GM18502 (cell line): ENCODE data around the gene ABCG4.
A peak's percentile ranks its signal among the peaks of the same experiment; 100 is the strongest.
"Not testable (repeated sequence)": the region's sequence is repeated elsewhere in the genome, so short reads cannot be mapped to it uniquely, and the experiment has no call there.

Experiments used
- ATAC-seq: cut with Tn5 transposase; IDR thresholded peaks from one replicate; pipeline ENCODE4 v1.9.1; 2021; ENCODE audit warnings: mild to moderate bottlenecking; ENCODE audit not compliant: unreplicated experiment, poor library complexity

The ABCG4 gene

DNA sequence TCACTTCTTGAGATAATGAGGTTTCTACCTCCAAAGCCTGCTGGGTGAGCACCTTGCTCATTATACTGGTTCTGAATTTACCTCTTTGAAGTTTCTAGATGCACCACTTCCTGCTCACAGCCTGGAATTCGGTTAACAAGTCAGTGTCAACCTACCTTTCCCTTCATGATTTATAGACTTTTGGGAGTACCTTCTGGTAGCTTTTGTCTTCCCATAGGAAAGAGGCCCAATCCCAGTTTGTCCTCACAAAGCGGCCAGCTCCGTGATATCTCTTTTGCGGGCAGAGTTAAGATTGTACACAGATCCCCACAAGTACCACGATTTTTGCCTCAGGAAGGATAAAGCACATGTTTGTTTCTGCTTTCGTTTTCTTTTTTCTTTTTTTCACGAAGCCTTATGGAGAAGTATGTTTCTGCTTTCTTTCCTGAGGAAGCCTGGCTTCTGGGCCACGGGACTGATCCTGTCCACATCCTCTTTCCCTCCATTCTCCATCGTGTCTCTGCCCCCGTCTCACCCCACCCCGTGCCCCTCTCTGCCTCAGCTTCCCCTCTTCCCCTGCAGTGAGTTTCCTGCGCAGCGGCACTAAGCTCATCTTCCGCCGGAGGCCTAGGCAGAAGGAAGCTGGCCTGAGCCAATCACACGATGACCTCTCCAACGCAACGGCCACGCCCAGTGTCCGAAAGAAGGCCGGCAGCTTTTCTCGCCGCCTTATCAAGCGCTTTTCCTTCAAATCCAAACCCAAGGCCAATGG is 33.2 kb upstream of the ABCG4 start:
- ATAC-seq = no peak

DNA sequence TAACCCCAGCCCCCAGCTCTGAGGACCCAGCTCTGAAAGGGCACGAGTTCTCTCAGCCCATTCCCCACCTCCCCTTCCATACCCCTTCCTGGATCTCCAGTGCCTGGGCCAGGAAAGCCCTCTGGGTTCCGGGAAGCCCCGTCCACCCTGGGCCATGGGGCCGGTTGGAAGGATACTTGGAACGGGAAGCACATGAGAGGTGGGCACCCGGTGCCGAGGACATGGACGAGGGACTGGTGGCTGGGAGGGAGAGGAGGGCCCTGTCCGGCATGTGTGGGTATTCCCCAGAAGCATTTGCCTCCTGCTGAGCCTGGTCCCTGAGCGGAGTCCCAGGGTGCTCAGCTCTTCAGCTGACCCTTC is 32.6 kb upstream of the ABCG4 start:
- ATAC-seq = no peak

DNA sequence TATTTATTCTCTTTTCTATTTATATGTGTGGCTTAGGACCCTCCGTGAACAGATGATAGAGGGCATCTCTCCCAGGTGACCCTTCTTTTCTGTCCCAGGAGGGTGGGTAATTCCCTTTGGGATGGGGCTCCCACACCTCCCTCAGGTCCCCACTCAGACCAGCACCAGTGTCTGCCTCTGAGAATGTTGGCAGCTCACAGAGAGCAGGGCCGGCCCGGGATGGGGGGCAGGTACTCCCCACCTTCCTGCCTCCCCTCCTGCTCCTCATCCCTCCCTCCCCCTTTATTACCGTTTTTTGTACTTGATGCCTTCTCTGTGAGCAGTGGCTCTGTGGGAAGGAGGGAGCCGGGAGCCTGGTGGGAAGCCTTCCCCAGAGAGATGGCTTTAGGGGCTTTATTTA is 32.3 kb upstream of the ABCG4 start:
- no peak for ATAC-seq

DNA sequence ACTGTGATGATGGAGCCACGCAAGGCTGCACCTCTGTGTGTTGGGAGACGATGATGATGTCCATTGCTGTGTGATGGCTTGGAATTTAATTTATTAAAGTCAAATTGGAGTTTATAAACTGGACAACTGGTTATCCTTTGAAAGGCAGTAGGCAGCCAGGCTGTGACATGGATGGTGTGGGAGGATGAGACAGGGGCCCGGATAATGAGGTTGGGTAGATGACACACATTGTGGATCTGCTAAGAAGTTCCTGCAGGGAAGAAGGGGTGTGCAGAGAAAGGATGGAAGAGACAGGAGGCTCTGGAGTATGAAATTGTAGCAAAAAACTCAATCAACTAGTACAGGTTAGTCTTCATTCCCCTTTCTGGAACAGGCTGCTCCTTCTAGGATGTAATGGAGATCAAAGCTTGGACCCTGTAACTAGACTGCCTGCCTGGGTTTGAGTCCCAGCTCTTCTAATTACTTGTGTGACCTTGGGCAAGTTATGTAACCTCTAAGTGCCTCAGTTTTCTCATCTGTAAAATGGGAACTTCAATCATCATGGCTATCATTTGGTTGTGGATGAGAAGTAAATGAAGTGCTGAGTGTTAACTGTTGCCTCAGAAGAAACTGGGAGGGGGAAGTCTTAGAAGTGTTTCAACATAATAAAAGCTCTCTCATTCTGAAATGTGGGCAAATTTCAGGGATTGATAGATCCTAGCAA is 31.7 kb upstream of the ABCG4 start:
- no peak for ATAC-seq

DNA sequence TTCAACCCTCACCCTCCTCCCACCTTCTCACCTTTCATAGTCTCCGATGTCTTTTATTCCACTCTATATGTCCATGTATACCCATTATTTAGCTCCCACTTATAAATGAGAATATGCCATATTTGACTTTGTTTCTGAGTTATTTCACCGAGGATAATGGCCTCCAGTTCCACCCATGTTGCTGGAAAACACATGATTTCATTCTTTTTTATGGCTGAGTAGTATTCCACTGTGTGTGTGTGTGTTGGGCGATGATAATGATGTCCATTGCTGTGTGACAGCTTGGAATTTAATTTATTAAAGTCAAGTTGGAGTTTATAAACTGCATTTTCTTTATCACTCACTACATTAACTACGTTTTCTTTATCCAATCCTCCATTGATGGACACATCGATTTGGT is 30.6 kb upstream of the ABCG4 start:
- ATAC-seq = no peak

DNA sequence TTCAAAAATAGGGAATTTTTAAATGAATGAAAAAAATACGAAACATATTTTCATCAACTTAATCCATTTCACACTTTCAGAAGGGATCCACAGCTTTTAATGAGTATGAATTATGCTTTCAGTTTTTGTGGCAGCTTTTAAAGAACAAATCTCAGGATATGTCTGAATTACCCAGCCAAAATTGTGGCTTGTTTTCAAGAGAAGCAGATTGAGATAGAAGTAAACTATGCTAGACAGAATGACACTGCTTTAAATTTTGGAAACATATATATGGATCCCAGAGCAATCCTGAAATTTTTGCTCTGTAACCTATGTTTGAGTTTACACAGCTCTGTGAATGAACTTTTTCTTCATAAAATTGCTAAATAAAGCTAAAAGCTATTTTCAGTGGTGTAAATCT is 29.9 kb upstream of the ABCG4 start:
- ATAC-seq = no peak

DNA sequence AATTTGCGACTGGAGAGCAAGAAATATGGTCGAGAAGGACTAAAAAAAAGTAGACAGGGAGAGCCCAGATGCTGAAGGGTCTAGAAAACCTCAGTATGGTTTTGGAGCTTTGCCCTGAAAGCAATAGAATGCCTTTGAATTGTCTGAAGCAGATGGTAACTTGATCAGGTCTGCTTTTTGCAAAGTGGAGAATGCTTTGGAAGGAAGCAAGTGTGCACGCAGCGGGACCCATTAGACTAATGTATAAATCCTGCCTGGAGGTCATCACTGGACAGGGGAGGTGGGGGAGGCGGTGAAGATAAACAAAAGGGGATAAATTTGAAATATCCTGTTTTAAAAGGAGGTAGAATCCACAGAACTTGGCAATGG is 28.2 kb upstream of the ABCG4 start:
- no peak for ATAC-seq

DNA sequence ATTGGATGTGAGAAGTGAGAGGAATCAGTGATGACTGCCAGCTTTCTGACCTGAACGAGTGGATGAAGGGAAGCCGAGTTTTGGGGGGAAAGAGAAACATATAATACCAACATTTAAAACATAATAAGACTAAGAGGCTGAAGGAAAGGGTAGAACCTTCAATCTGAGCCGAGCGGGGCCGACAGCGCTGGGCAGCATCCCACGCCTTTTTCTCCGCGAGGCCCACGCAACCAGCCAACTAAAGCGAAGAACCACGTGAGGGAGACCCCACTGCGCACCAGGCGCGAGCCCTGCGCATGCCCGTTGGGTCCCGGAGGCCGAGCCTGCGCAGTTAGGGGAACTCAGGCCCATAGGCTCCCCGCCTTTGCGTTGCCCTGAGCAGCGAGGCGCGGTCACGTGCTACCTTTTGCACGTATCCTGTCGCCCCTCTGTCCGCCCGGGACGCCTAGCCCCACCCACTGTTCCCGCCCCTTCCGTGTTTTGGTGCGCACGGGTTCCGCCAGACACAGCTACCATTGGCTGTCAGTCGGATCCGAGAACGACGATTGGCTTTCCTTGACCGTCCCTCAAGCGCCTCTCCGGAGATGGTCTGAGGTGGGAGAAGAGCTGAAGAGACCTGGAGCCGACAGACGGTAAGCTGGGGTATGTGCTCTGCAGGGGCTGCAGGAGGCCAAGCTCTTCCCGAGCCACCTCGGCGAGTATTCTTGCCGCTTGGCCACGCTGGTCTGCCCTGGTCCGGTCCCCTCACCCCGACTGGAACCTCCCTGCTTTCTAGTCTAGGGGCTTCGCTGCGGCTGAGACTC is 27.6 kb upstream of the ABCG4 start, which contains the start of gene HINFP:
Gene HINFP, plus strand, starts transcription at position 573 of the 803 bp plus-strand sequence. CDS start 5,365 bp downstream, outside the sequence.
- ATAC-seq = peak; percentile 91

DNA sequence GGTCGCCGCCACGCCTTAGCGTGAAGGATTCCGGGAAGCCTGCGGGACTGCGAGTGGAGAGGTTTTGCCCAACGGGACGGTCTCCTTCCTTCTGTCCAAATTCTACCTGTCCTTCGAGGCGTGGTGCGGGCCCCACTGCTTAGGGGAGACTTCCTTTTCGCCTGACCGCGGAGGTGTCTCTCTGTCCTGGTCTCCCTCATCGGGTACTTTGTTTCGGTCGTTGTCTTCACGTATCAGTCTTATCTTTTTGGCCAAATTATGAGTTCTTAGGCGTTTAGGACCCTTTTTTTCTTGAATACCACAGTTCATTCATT is 27.1 kb upstream of the ABCG4 start:
- ATAC-seq = no peak

DNA sequence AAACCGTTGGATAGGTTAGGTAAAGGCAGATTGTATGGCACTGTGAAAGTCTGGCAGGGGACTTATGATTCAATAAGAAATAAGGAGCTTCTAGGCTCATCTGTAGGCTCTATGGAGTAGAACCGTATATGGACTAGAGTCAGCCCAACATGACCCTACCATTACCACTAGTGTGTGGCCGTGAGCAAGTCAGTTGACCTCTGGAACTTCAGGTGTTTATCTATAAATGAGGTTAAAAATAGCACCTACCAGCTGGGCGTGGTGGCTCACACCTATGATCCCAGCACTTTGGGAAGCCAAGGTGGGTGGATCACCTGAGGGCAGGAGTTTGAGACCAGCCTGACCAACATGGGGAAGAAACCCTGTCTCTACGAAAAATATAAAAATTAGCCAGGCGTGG is 23.0 kb upstream of the ABCG4 start:
- no peak for ATAC-seq

DNA sequence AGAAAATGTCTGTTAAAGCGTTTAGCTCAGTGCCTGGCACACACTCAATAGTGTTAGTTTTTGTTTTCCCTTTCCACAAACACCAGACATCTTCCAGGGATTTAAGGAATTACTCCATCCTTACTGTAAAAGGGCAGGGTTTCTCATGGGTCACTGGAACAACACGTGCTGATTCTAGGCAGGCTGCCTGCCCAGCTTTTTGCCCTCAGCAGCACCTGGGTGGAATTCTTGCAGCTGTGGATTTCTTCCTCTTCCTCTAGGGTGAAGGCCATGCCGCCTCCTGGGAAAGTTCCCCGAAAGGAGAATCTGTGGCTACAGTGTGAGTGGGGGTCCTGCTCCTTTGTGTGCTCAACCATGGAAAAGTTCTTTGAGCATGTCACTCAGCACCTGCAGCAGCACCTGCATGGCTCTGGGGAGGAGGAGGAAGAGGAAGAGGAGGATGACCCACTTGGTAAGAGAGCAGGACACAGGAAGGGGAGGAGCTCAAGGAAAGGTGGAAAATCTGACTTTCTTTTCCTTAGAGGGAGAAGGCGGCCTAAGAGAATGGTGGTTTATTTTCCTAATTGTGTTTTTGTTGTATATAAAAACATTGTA is 22.1 kb upstream of the ABCG4 start:
- ATAC-seq = no peak

DNA sequence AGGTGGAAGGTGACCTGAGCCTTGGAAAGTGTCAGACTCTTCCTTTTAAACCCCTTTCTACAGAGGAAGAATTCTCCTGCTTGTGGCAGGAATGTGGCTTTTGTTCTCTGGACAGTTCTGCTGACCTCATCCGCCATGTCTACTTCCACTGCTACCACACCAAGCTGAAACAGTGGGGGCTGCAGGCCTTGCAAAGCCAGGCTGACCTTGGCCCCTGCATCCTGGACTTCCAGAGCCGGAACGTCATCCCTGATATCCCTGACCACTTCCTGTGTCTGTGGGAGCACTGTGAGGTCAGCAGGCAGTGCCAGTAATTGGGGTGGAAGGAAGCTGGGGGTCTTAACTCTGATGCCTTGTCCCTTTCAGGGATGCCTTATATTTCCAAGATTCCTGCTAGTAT is 18.2 kb upstream of the ABCG4 start:
- ATAC-seq = no peak

DNA sequence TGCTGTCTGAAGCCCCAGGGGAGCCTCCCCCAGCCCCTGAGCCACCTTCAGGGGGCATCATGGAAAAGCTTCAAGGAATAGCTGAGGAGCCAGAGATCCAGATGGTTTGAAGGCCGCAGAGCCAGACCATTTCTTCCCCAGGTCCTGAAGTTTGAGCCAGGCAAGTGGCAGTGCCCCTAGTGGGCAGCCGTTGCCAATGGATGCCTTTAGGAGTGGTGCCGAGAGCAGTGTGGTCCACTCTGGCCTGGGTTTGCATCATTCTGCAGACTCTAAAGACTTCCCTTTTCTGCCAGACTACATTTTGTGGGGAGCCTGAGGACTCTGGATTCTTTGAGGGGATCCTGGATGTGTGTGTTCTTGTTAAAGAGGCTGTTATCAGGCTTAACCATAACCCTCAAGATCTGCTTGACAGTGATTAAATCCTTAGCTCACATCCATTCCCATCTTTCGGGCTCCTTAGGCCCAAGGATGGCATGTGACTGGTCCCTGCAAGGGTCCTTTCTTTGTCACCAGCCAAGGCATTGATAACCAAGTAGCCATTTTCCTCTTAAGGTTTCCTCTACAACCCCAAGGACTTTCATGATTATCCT is 14.4 kb upstream of the ABCG4 start:
- no peak for ATAC-seq

DNA sequence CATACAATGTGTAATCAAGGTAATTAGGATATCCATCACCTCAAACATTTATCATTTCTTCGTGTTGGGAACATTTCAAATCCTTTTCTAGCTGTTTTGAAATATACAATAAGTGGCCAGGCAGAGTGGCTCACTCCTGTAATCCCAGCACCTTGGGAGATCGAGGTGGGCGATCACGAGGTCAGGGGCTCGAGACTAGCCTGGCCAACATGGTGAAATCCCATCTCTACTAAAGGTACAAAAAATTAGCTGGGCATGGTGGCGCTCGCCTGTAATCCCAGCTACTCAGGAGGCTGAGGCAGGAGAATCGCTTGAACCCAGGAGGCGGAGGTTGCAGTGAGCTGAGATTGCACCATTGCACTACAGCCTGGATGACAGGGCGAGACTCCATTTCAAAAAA is 9.6 kb upstream of the ABCG4 start:
- ATAC-seq = not testable (repeated sequence)

DNA sequence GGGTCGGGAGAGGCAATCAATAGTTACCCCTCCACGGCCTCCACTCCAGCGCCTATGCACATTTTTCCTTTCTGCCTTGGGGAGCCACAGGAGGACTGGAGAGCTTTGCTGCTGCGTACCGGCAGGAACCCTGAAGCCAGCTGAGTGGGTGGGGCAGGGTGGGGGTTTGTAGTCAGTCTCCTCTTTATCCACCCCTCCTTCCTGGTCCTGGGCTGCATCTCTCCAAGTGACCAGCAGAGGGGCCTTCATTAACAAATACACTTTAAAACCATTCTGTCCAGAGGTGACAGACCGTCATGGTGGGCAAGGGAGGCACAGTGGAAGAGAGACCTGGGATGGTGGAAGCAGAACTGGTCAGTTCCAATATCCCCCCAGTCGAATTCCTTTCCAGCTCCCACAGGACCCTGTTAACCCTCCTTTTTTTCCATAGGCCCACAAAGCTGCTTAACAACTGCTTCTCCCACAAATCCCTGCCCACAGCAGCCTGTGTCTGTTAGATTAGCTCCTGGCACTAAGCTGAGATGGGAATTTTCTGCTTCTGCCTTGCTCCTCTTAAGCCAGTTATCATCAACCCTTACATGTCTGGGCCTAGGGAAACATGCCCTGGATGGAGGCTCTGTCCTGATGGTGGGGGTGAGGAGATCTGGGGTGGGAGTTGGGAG is 3.9 kb upstream of the ABCG4 start:
- ATAC-seq = no peak

DNA sequence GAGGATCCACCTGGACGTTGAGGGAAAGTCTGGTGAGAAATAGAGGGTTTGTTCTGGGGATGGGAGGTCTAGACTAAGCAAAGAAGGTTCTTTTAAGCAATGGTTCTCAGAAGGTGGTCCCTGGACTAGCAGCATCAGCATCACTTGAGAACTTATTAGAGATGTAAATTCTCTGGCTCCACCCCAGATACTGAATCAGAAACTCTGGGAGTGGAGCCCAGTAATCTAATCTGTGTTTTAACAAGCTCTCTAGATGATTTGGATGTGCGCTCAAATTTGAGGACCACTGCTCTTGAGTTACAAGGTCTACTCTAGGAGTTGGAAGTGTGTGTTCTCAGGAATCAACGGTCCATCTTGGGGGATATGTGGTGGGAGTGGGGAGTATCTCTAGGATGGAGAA is 3.3 kb upstream of the ABCG4 start:
- ATAC-seq = no peak

DNA sequence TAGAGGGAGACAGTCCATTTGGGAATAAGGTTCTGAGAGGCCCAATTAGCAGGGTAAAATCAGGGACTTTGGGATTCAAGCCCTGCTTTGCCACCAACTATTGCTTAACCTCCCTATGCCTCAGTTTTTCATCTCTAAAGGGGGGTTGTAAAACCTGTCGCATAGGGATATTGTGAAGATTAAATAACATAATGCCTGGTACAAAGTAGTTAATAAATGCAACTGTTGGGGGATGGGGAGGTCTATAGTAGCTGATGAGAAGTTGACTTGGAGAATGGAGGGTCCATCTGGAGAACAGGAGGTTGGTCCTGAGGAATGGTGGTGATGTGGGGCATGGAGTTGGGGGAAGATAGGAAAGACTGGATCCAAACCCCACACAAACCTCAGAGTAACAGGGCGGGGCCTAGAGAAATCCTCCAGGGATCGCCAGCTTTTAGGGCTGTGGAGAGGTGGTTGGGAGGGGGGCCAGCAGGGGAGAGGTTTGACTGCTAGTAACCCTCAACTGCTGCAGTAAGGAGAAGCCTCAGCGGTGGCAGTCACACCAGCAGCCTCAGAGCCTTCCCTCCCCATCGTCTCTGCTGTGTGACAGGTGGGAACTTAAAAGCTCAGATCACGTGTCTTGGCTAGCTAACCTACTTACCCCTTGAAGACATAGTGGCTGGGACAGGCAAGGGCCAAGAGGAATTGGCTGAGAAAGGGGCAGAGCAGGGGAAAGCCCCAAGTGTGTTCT is 1.1 kb upstream of the ABCG4 start:
- no peak for ATAC-seq

DNA sequence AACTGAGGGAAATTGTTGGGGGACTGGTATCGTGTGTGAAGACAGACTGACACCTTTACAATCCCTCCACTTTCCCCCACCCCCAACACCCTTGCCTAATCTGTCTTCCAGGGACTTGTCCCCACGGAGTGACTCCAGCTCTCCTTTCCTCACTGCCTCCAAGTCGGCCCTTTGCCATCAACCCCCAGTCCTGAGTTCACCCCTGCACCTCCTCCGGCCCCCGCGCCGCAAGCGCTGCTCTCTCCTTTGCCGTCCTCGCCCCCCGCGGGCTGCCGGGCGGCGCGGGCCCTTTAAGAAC is 183 bp upstream of the ABCG4 start:
- ATAC-seq = no peak

DNA sequence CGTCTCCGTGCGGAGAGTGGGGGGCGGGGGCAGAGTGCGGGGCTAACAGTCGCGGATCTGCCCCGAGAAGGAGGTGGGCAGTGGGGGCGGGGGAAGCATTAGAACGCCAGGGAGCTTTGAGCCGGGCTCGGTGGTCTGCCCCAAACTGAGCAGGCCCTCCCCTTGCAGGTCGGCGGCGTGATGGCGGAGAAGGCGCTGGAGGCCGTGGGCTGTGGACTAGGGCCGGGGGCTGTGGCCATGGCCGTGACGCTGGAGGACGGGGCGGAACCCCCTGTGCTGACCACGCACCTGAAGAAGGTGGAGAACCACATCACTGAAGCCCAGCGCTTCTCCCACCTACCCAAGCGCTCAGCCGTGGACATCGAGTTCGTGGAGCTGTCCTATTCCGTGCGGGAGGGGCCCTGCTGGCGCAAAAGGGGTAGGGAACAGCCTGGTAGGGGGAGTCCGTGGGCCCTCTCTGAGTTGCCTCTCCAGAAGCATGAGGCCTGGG is 979 bp downstream of the ABCG4 start:
- ATAC-seq = no peak

DNA sequence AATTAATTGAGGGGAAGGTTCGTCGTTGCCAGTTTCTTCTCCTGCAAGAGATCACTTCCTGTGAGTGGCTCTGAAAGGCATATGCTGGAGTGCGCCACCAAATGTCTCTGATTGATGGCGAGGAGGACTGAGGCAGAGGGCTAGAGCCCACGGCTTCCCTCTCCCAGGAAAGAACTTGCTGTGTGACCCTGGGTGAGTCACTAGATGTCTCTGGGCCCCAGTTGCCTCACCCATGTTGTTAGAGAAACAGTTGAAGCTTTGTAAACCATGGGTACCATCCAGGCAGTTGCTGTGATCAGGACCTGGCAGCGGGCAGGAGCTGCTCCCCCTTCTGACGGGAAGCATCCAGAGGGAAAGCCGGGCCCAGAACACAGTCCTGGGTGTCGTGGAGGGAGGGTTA is 3.2 kb downstream of the ABCG4 start:
- no peak for ATAC-seq
